ENCODE results near the gene C11orf16. TPM values are rescaled to one million over a fixed set of nuclear protein-coding genes. Genes with fewer than 3 reads are reported as not detected.

C11orf16 gene
- total and polyA plus RNA-seq, 2 of the 4 experiments (the other 2 are of a cell fraction) = not detected

DNA sequence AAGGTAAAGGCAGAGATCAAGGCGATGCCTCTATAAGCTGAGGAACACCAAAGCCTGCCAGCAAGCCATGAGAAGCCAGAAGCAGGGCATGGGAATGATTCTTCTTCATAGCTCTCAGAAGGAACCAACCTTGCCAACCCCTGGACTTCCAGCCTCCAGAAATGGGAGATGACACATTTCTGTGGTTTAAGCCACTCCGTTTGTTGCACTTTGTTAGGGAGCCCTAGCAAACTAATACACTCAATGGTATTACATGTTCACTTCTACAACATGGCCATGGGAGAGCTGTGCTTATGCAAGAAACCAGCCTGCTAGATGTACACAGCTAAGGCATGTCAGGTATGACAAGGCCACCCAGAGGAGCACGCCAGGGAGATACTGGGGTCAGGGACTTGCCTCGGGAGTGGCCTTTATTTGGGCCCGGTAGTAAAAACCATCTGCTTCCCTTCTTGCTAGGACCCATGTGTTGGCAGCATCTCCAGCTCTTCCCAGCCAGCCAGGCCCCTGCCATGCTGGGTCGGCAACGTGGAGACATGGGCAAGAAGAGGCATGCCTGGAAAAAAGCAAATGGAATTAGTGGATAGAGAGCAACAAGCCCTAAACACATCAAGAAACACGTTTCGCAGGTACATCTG, 3.6 kb downstream of the C11orf16 start:
- Histone ChIP-seq H3K27me3 (ENCODE audit: control insufficient read depth, insufficient read depth, low read length) (no peaks in the 10 kb centered on the region), H2AK5ac (ENCODE audit: low read depth, low read length) (peak overlapping the region; percentile 36; the same call in 1 of the 2 replicates), H3K4ac (ENCODE audit: low read depth, low read length) (0 out of 2 replicates have a peak overlapping the region, but pooled peaks have one; percentile 4), H2AK9ac (replicated peaks; ENCODE audit: low read depth, low read length, poor library complexity) (peak overlapping the region; percentile 7), H3K27ac (ENCODE audit: insufficient read depth, low read length) (no peak overlapping the region), H3K18ac (ENCODE audit: low read depth, low read length) (no peak overlapping the region), H3K56ac (ENCODE audit: extremely low read depth, insufficient read depth, low read length) (no peak overlapping the region), H3K9ac (ENCODE audit: low read depth, low read length) (no peak overlapping the region), H4K8ac (ENCODE audit: low read depth in 2 of 2, low read length in 2 of 2) (0 out of 4 replicates have a peak overlapping the region, but pooled peaks of 1 of the 2 experiments have one; percentile 18), H2AFZ (replicated peaks; ENCODE audit: low read length, poor library complexity) (peak overlapping the region; percentile 16), H3K9me1 (ENCODE audit: insufficient read depth, low read length) (peaks cover 18% of the 10 kb centered on the region; the same call in 1 of the 2 replicates), H3K4me3 (ENCODE audit: insufficient read depth, low read depth, low read length) (no peak overlapping the region), H2BK15ac (ENCODE audit: low read depth, low read length) (no peak overlapping the region; the same call in 2 of the 3 replicates), H2BK20ac (ENCODE audit: low read depth, low read length) (0 out of 2 replicates have a peak overlapping the region, but pooled peaks have one; percentile 14), H3K14ac (replicated peaks; ENCODE audit: low read depth, low read length) (peak overlapping the region; percentile 32; the same call in 1 of the 2 replicates), H4K20me1 (ENCODE audit: insufficient read depth, low read length) (no peaks in the 10 kb centered on the region), H3K9me3 (ENCODE audit: control insufficient read depth, insufficient read depth, low read length) (no peaks in the 10 kb centered on the region), H3K4me2 (ENCODE audit: low read depth, low read length) (no peak overlapping the region), H3K23ac (ENCODE audit: low read depth, low read length) (peak overlapping the region; percentile 3; the same call in 1 of the 2 replicates), H2BK120ac (ENCODE audit: low read depth, low read length) (no peak overlapping the region), H3K36me3 (ENCODE audit: control insufficient read depth, insufficient read depth, low read length) (no peaks in the 10 kb centered on the region), H2BK5ac (ENCODE audit: low read depth, low read length, poor library complexity, severe bottlenecking) (no peak overlapping the region), H4K91ac (ENCODE audit: insufficient read depth, low read depth, low read length) (no peak overlapping the region), H3K4me1 (ENCODE audit: control insufficient read depth, insufficient read depth, low read length) (peaks cover 8% of the 10 kb centered on the region), H3K79me1 (ENCODE audit: low read depth in 1 of 2, low read length in 2 of 2) (no peaks in the 10 kb centered on the region), H4K5ac (ENCODE audit: low read depth, low read length) (no peak overlapping the region)
- intact Hi-C loops (cut with micrococcal nuclease) = no loop called here
- WGBS, 2 experiments (ENCODE audit: extremely low coverage in 2 of 2, insufficient read length in 1 of 2) = 90% methylated on average over 2 of the region's 9 CpGs; no CpG with 5 or more reads in 1 of the 2 experiments
- no TSS peak for BruUV-seq (replicated peaks)
- DNase-seq = peak; percentile 43
- ATAC-seq (ENCODE audit: low read depth) = no peak; the same call in 1 of the 2 replicates
- ChIA-PET POLR2A (ENCODE audit: unreplicated experiment) (no interaction called here), CTCF (no interaction called here)
- TF ChIP-seq BHLHE40 (IDR thresholded peaks at IDR 0.05; ENCODE audit: low read depth, low read length) (no peak), RCOR1 (IDR thresholded peaks at IDR 0.05; ENCODE audit: insufficient replicate concordance, low read length) (no peak), RFX5 (IDR thresholded peaks at IDR 0.05; ENCODE audit: low read depth, low read length) (no peak), CHD1 (IDR thresholded peaks at IDR 0.05; ENCODE audit: low read depth, low read length) (no peak), RAD21 (IDR thresholded peaks at IDR 0.05; ENCODE audit: low read length) (no peak)
- dilution Hi-C loops (cut with HindIII; ENCODE audit: low sequenced_read_pairs, unreplicated experiment) = no loop called here
- in situ Hi-C loops (cut with MboI; ENCODE audit: low sequenced_read_pairs) = no loop called here

Data from IMR-90 (cell line).